RWPE1 (cell line): ENCODE results near the gene PILRA.
"Not testable (repeated sequence)": the region's sequence is repeated elsewhere in the genome, so short reads cannot be mapped to it uniquely, and the experiment has no call there.

ENCODE experiments used
- CTCF ChIA-PET: fragments of 350-600 bp; sonication (Branson Sonifier 250); formaldehyde crosslinking; extraction: SDS; loops from one replicate; lab custom pipeline; 2021; lab: Yijun Ruan, JAX
- POLR2A ChIA-PET: fragments of 400-600 bp; formaldehyde crosslinking; extraction: SDS; loops from one replicate; lab custom pipeline; 2020; ENCODE audit warnings: antibody characterized with exemption; ENCODE audit not compliant: low non-redundant PET; lab: Yijun Ruan, JAX
- DNase-seq: peaks from one replicate; pipeline ENCODE4 v3.0.0; 2012; ENCODE audit warnings: low spot score
- H3K27ac ChIP-seq: fragments of 450-650 bp; 2 replicates; pipeline ENCODE4 v1.5.1; 2017
- CTCF ChIP-seq: fragments of 450-650 bp; conservative IDR thresholded peaks from 2 replicates; pipeline ENCODE4 v1.5.1; 2017; ENCODE audit warnings: low read depth, mild to moderate bottlenecking

Gene PILRA

GRCh38 chr7:100373261-100373831 is at the start of gene PILRA:
TSS of gene PILRA (plus strand) at chr7:100373487. CDS start at chr7:100373657, 170 bp downstream.
- ChIA-PET POLR2A (no interaction called here), CTCF (no interaction called here)
- H3K27ac ChIP-seq: peak within 1 kb of the TSS; percentile 33
- DNase-seq: no peak
- no peak for TF ChIP-seq CTCF

GRCh38 chr7:100324194-100324593 is 49.1 kb upstream of the PILRA start:
- CTCF ChIA-PET, DNase-seq, H3K27ac ChIP-seq, POLR2A ChIA-PET: not testable (repeated sequence)

GRCh38 chr7:100325671-100326070 is 47.6 kb upstream of the PILRA start:
- POLR2A ChIA-PET, H3K27ac ChIP-seq, DNase-seq, CTCF ChIA-PET: not testable (repeated sequence)

- POLR2A ChIA-PET, DNase-seq, H3K27ac ChIP-seq, CTCF ChIA-PET: not testable (repeated sequence)
These were observed 46.4 kb upstream of the PILRA start for GRCh38 chr7:100326914-100327313.

- H3K27ac ChIP-seq: peak overlapping the region; percentile 96
- POLR2A ChIA-PET, CTCF ChIA-PET: not testable (repeated sequence)
- peak; percentile 82 for DNase-seq
These were observed 37.5 kb upstream of the PILRA start for GRCh38 chr7:100335566-100336466.

GRCh38 chr7:100338083-100338696 is 35.1 kb upstream of the PILRA start:
- peak; percentile 51 for DNase-seq
- CTCF ChIA-PET, POLR2A ChIA-PET: not testable (repeated sequence)
- H3K27ac ChIP-seq: peak overlapping the region; percentile 96

GRCh38 chr7:100341286-100341685 is 32.0 kb upstream of the PILRA start:
- POLR2A ChIA-PET, CTCF ChIA-PET: not testable (repeated sequence)
- peak overlapping the region; percentile 64 for H3K27ac ChIP-seq

GRCh38 chr7:100342765-100343164 is 30.5 kb upstream of the PILRA start:
- H3K27ac ChIP-seq: 0 out of 2 replicates have a peak overlapping the region, but pooled peaks have one; percentile 33
- POLR2A ChIA-PET: no interaction called here
- CTCF ChIA-PET: interaction anchor here (0.6 kb wide), 1 partner anchor 20 kb away, joined by 3 read pairs; no protein-coding TSS in a partner anchor
- no peak for DNase-seq
- TF ChIP-seq CTCF: no peak

More at GRCh38 chr7:100341286-100341685, 32.0 kb upstream of the PILRA start:
- peak; percentile 16 for DNase-seq

GRCh38 chr7:100344124-100344559 is 29.1 kb upstream of the PILRA start:
- peak overlapping the region; percentile 69 for H3K27ac ChIP-seq
- DNase-seq, POLR2A ChIA-PET: not testable (repeated sequence)
- CTCF ChIA-PET: interaction anchor here (0.6 kb wide), 1 partner anchor 21 kb away, joined by 3 read pairs; no protein-coding TSS in a partner anchor
